ENCODE data around the gene MCM6. TPM values are rescaled to one million over a fixed set of nuclear protein-coding genes. Genes with fewer than 3 reads are reported as not detected.

MCM6 gene
- total and polyA plus RNA-seq, 4 donors: 19.2 to 33.8 (median 25.8) TPM

GRCh38 chr2:135875491-135876065, 665 bp downstream of the MCM6 start:
- Histone ChIP-seq H3K9me3 (ENCODE audit: control insufficient read depth, insufficient read depth, low read length) (no peaks in the 10 kb centered on the region), H3K36me3 (ENCODE audit: control insufficient read depth, insufficient read depth, low read length) (no peaks in the 10 kb centered on the region), H3K27me3 (ENCODE audit: control insufficient read depth, insufficient read depth, low read length) (no peaks in the 10 kb centered on the region), H3K4me3 (ENCODE audit: low read depth, low read length) (peak overlapping the region; percentile 69), H3K27ac (ENCODE audit: low read depth, low read length) (peak overlapping the region; percentile 67), H3K4me1 (ENCODE audit: control insufficient read depth, insufficient read depth, low read length) (peaks cover 17% of the 10 kb centered on the region)
- WGBS (ENCODE audit: insufficient coverage): under 1% methylated on average over 25 of the region's 26 CpGs
- peak in 2 of 6 donors; percentile 5 to 23 for DNase-seq (ENCODE audit: low read depth in 4 of 6, low spot score in 6 of 6)

DNA sequence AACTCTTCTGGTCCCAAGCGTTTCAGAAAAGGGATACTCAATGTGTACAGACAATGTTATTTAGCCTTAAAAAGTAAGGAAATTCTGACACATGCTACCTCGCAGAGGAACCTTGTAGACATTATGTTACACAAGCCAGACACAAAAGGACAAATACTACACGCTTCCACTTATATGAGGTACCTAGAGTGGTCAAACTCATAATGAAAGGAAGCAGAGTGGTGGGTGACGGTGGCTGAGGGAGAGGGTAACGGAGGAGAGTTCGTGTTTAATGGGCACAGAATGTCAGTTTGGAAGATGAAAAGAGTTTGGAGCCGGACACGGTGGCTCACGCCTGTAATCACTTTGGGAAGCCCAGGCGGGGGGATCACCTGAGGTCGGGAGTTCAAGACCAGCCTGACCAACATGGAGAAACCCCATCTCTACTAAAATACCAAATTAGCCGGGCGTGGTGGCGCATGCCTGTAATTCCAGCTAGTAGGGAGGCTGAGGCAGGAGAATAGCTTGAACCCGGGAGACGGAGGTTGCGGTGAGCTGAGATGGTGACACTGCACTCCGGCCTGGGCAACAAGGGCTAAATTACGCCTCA, 1.4 kb downstream of the MCM6 start:
- no peak for DNase-seq (ENCODE audit: low read depth in 4 of 6, low spot score in 6 of 6)
- 64% methylated on average over 9 of the region's 19 CpGs for WGBS (ENCODE audit: insufficient coverage)
- peaks cover 17% of the 10 kb centered on the region for H3K4me1 ChIP-seq (ENCODE audit: control insufficient read depth, insufficient read depth, low read length)
- H3K27me3 ChIP-seq (ENCODE audit: control insufficient read depth, insufficient read depth, low read length): no peaks in the 10 kb centered on the region
- peak overlapping the region; percentile 69 for H3K4me3 ChIP-seq (ENCODE audit: low read depth, low read length)
- no peaks in the 10 kb centered on the region for H3K9me3 ChIP-seq (ENCODE audit: control insufficient read depth, insufficient read depth, low read length)
- H3K27ac ChIP-seq (ENCODE audit: low read depth, low read length): no peak overlapping the region
- no peaks in the 10 kb centered on the region for H3K36me3 ChIP-seq (ENCODE audit: control insufficient read depth, insufficient read depth, low read length)

- H3K4me3 ChIP-seq (ENCODE audit: low read depth, low read length): no peak overlapping the region
- no peaks in the 10 kb centered on the region for H3K27me3 ChIP-seq (ENCODE audit: control insufficient read depth, insufficient read depth, low read length)
- no peaks in the 10 kb centered on the region for H3K9me3 ChIP-seq (ENCODE audit: control insufficient read depth, insufficient read depth, low read length)
- H3K36me3 ChIP-seq (ENCODE audit: control insufficient read depth, insufficient read depth, low read length): peaks cover 10% of the 10 kb centered on the region
- H3K4me1 ChIP-seq (ENCODE audit: control insufficient read depth, insufficient read depth, low read length): peaks cover 7% of the 10 kb centered on the region
- DNase-seq (ENCODE audit: low read depth in 4 of 6, low spot score in 6 of 6): no peak
- H3K27ac ChIP-seq (ENCODE audit: low read depth, low read length): no peak overlapping the region
- WGBS (ENCODE audit: insufficient coverage): no CpG with 5 or more reads among the region's 1 CpG
Observed at GRCh38 chr2:135870571-135870970, 5.7 kb downstream of the MCM6 start.

GRCh38 chr2:135863233-135863632, 13.0 kb downstream of the MCM6 start:
- Histone ChIP-seq H3K9me3 (ENCODE audit: control insufficient read depth, insufficient read depth, low read length) (no peaks in the 10 kb centered on the region), H3K27ac (ENCODE audit: low read depth, low read length) (no peak overlapping the region), H3K27me3 (ENCODE audit: control insufficient read depth, insufficient read depth, low read length) (no peaks in the 10 kb centered on the region), H3K36me3 (ENCODE audit: control insufficient read depth, insufficient read depth, low read length) (peaks cover 19% of the 10 kb centered on the region), H3K4me3 (ENCODE audit: low read depth, low read length) (no peak overlapping the region), H3K4me1 (ENCODE audit: control insufficient read depth, insufficient read depth, low read length) (no peaks in the 10 kb centered on the region)
- WGBS (ENCODE audit: insufficient coverage): 100% methylated on average over 1 of the region's 6 CpGs
- no peak for DNase-seq (ENCODE audit: low read depth in 4 of 6, low spot score in 6 of 6)

DNA sequence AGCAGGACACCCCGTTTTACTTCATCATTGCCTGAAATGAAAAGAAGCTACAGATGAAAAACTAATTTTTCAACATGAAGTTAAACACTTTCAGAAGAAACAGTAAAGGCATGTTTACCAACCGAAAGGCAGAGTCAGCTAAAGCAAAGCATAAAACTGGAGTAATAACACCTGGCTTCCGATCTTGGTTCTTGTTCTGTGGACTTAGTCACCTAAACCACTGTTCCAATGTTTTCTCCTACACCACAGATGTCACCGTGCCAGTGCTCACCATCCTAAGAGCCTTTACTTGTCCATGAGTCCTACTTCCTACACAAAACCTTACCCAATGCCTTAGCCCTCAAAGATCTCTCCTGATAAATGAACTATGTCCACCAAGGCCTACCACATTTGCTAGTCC, 13.5 kb downstream of the MCM6 start:
- Histone ChIP-seq H3K27me3 (ENCODE audit: control insufficient read depth, insufficient read depth, low read length) (no peaks in the 10 kb centered on the region), H3K36me3 (ENCODE audit: control insufficient read depth, insufficient read depth, low read length) (peaks cover 17% of the 10 kb centered on the region), H3K27ac (ENCODE audit: low read depth, low read length) (no peak overlapping the region), H3K9me3 (ENCODE audit: control insufficient read depth, insufficient read depth, low read length) (no peaks in the 10 kb centered on the region), H3K4me1 (ENCODE audit: control insufficient read depth, insufficient read depth, low read length) (no peaks in the 10 kb centered on the region), H3K4me3 (ENCODE audit: low read depth, low read length) (no peak overlapping the region)
- WGBS (ENCODE audit: insufficient coverage): 93% methylated on average over 4 of the region's 4 CpGs
- no peak for DNase-seq (ENCODE audit: low read depth in 4 of 6, low spot score in 6 of 6)

GRCh38 chr2:135853401-135853800, 22.8 kb downstream of the MCM6 start:
- no peaks in the 10 kb centered on the region for H3K9me3 ChIP-seq (ENCODE audit: control insufficient read depth, insufficient read depth, low read length)
- H3K4me1 ChIP-seq (ENCODE audit: control insufficient read depth, insufficient read depth, low read length): no peaks in the 10 kb centered on the region
- no peak overlapping the region for H3K4me3 ChIP-seq (ENCODE audit: low read depth, low read length)
- H3K27me3 ChIP-seq (ENCODE audit: control insufficient read depth, insufficient read depth, low read length): no peaks in the 10 kb centered on the region
- H3K36me3 ChIP-seq (ENCODE audit: control insufficient read depth, insufficient read depth, low read length): peaks cover 5% of the 10 kb centered on the region
- no peak for DNase-seq (ENCODE audit: low read depth in 4 of 6, low spot score in 6 of 6)
- H3K27ac ChIP-seq (ENCODE audit: low read depth, low read length): no peak overlapping the region

GRCh38 chr2:135851858-135852257, 24.4 kb downstream of the MCM6 start:
- H3K4me1 ChIP-seq (ENCODE audit: control insufficient read depth, insufficient read depth, low read length): no peaks in the 10 kb centered on the region
- H3K36me3 ChIP-seq (ENCODE audit: control insufficient read depth, insufficient read depth, low read length): peaks cover 3% of the 10 kb centered on the region
- H3K9me3 ChIP-seq (ENCODE audit: control insufficient read depth, insufficient read depth, low read length): no peaks in the 10 kb centered on the region
- no peaks in the 10 kb centered on the region for H3K27me3 ChIP-seq (ENCODE audit: control insufficient read depth, insufficient read depth, low read length)
- peak in 1 of 6 donors; percentile 24 for DNase-seq (ENCODE audit: low read depth in 4 of 6, low spot score in 6 of 6)
- H3K27ac ChIP-seq (ENCODE audit: low read depth, low read length): no peak overlapping the region
- H3K4me3 ChIP-seq (ENCODE audit: low read depth, low read length): no peak overlapping the region

DNA sequence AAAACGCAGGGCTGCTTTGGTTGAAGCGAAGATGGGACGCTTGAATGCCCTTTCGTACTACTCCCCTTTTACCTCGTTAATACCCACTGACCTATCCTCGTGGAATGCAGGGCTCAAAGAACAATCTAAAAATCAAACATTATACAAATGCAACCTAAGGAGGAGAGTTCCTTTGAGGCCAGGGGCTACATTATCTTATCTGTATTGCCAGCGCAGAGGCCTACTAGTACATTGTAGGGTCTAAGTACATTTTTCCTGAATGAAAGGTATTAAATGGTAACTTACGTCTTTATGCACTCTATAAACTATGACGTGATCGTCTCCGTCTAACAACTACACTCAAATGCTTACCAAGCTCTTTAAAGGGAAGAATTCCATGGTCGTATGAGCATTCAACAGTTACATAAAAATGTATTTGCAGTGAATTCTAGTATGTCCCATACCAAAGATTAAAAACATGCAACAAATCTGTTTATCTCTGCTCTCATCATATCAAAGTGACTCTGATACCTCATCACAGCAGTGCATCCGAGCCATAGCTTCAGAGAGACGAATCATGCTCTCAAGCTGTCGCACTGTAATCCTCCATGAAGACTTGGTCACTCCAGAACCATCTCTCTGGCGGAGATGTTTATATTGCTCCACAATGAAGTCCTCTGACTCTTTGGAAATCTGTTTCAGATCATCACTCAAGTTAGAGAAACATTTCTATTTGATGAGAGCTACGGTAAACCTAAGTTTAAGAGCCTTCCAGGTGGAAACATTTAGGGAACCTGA, 25.2 kb downstream of the MCM6 start:
- no peak overlapping the region for H3K4me3 ChIP-seq (ENCODE audit: low read depth, low read length)
- no peak overlapping the region for H3K27ac ChIP-seq (ENCODE audit: low read depth, low read length)
- H3K27me3 ChIP-seq (ENCODE audit: control insufficient read depth, insufficient read depth, low read length): no peaks in the 10 kb centered on the region
- peaks cover 3% of the 10 kb centered on the region for H3K36me3 ChIP-seq (ENCODE audit: control insufficient read depth, insufficient read depth, low read length)
- H3K9me3 ChIP-seq (ENCODE audit: control insufficient read depth, insufficient read depth, low read length): no peaks in the 10 kb centered on the region
- 100% methylated on average over 4 of the region's 17 CpGs for WGBS (ENCODE audit: insufficient coverage)
- DNase-seq (ENCODE audit: low read depth in 4 of 6, low spot score in 6 of 6): no peak
- no peaks in the 10 kb centered on the region for H3K4me1 ChIP-seq (ENCODE audit: control insufficient read depth, insufficient read depth, low read length)

- no peak overlapping the region for H3K4me3 ChIP-seq (ENCODE audit: low read depth, low read length)
- no peak for DNase-seq (ENCODE audit: low read depth in 4 of 6, low spot score in 6 of 6)
- peaks cover 3% of the 10 kb centered on the region for H3K36me3 ChIP-seq (ENCODE audit: control insufficient read depth, insufficient read depth, low read length)
- no CpG with 5 or more reads among the region's 3 CpGs for WGBS (ENCODE audit: insufficient coverage)
- no peaks in the 10 kb centered on the region for H3K4me1 ChIP-seq (ENCODE audit: control insufficient read depth, insufficient read depth, low read length)
- no peaks in the 10 kb centered on the region for H3K9me3 ChIP-seq (ENCODE audit: control insufficient read depth, insufficient read depth, low read length)
- H3K27me3 ChIP-seq (ENCODE audit: control insufficient read depth, insufficient read depth, low read length): no peaks in the 10 kb centered on the region
- no peak overlapping the region for H3K27ac ChIP-seq (ENCODE audit: low read depth, low read length)
Observed at GRCh38 chr2:135849087-135849486, 27.2 kb downstream of the MCM6 start.

GRCh38 chr2:135845997-135846396, 30.2 kb downstream of the MCM6 start:
- Histone ChIP-seq H3K4me1 (ENCODE audit: control insufficient read depth, insufficient read depth, low read length) (no peaks in the 10 kb centered on the region), H3K36me3 (ENCODE audit: control insufficient read depth, insufficient read depth, low read length) (peaks cover 6% of the 10 kb centered on the region), H3K27me3 (ENCODE audit: control insufficient read depth, insufficient read depth, low read length) (no peaks in the 10 kb centered on the region), H3K9me3 (ENCODE audit: control insufficient read depth, insufficient read depth, low read length) (no peaks in the 10 kb centered on the region), H3K27ac (ENCODE audit: low read depth, low read length) (no peak overlapping the region), H3K4me3 (ENCODE audit: low read depth, low read length) (no peak overlapping the region)
- WGBS (ENCODE audit: insufficient coverage): 95% methylated on average over 5 of the region's 5 CpGs
- DNase-seq (ENCODE audit: low read depth in 4 of 6, low spot score in 6 of 6): no peak

Data from spinal cord (tissue), 10 donors.